Esophagus muscularis mucosa (tissue), 3 donors: ENCODE measurements around the gene GLRA3.

ENCODE experiments used
- CTCF ChIP-seq, 3 experiments: fragments of 200-600 bp in 2 of 3; fragments of 450-650 bp in 1 of 3; sonication (generic) in 2 of 3; IDR thresholded peaks; one replicate each; pipeline ENCODE4 v1.5.1; 2017 to 2019; ENCODE audit warnings: antibody characterized with exemption in 3 of 3, mild to moderate bottlenecking in 2 of 3, moderate library complexity in 1 of 3
- POLR2A ChIP-seq: fragments of 450-650 bp; IDR thresholded peaks from one replicate; pipeline ENCODE4 v1.6.1; 2017; ENCODE audit warnings: antibody characterized with exemption, moderate library complexity, mild to moderate bottlenecking, low read depth

- TF ChIP-seq CTCF (IDR thresholded peaks at IDR 0.05) (no peak), POLR2A (no peak)
Measured at GRCh38 chr4:174746710-174747109, 82.3 kb downstream of the GLRA3 start.
